Peyer's patch (tissue), 4 donors: ENCODE data around the gene TBATA. TPM values are rescaled to one million over a fixed set of nuclear protein-coding genes. Genes with fewer than 3 reads are reported as not detected.

Experiments
- DNase-seq, 3 donors: peaks; one replicate each; pipeline ENCODE4 v3.0.0-alpha.2; 2017 to 2019
- H3K27ac ChIP-seq, 4 donors: fragments of 200-600 bp; sonication (generic); one replicate each; pipeline ENCODE4 v1.5.1; 2016 to 2019
- H3K27me3 ChIP-seq, 2 donors: fragments of 200-600 bp; sonication (generic); one replicate each; pipeline ENCODE4 v1.5.1; 2019
- H3K36me3 ChIP-seq, 3 donors: fragments of 200-600 bp; sonication (generic); one replicate each; pipeline ENCODE4 v1.5.1; 2016 to 2019
- H3K4me1 ChIP-seq, 4 donors: fragments of 200-600 bp; sonication (generic); one replicate each; pipeline ENCODE4 v1.5.1; 2016 to 2019
- H3K4me3 ChIP-seq, 4 donors: fragments of 200-600 bp; sonication (generic); 1 replicate in 3 of 4; 2 replicates in 1 of 4; pipeline ENCODE4 v1.5.1; 2016 to 2019; ENCODE audit warnings: mild to moderate bottlenecking in 1 of 4
- H3K9me3 ChIP-seq, 4 donors: fragments of 200-600 bp; sonication (generic); one replicate each; pipeline ENCODE4 v1.5.1; 2016 to 2019; ENCODE audit warnings: mild to moderate bottlenecking in 1 of 4
- POLR2A ChIP-seq, 2 donors: fragments of 450-650 bp; IDR thresholded peaks; one replicate each; pipeline ENCODE4 v1.5.1; 2017; ENCODE audit warnings: antibody characterized with exemption in 2 of 2, mild to moderate bottlenecking in 2 of 2, moderate library complexity in 2 of 2
- total RNA-seq, 4 donors: library from RNA; depleted of rRNA; stranded (reverse); fragments of >200 nt; gene quantifications; one replicate each; pipeline ENCODE4 v1.1.0, GENCODE V29; 2016
- TF ChIP-seq, protein P1 (sequence below), 6 experiments: fragments of 450-650 bp in 4 of 6; fragments of 200-600 bp in 2 of 6; sonication (generic) in 1 of 6; IDR thresholded peaks; one replicate each; pipeline ENCODE4 v1.5.1; 2017 to 2019; ENCODE audit warnings: antibody characterized with exemption in 6 of 6, mild to moderate bottlenecking in 3 of 6, moderate library complexity in 1 of 6

Gene TBATA
- total RNA-seq, 4 donors from 2014 or later, result not detected

GRCh38 chr10:70832221-70832620, 47.0 kb upstream of the TBATA start:
- Histone ChIP-seq H3K27ac (no peak overlapping the region), H3K36me3 (peaks cover 0 to 3% (median 0%) of the 10 kb centered on the region in 3 donors), H3K4me3 (no peak overlapping the region), H3K9me3 (no peaks in the 10 kb centered on the region), H3K27me3 (no peaks in the 10 kb centered on the region), H3K4me1 (peaks cover 0 to 57% (median 3%) of the 10 kb centered on the region in 4 donors)
- TF ChIP-seq, protein P1, sequence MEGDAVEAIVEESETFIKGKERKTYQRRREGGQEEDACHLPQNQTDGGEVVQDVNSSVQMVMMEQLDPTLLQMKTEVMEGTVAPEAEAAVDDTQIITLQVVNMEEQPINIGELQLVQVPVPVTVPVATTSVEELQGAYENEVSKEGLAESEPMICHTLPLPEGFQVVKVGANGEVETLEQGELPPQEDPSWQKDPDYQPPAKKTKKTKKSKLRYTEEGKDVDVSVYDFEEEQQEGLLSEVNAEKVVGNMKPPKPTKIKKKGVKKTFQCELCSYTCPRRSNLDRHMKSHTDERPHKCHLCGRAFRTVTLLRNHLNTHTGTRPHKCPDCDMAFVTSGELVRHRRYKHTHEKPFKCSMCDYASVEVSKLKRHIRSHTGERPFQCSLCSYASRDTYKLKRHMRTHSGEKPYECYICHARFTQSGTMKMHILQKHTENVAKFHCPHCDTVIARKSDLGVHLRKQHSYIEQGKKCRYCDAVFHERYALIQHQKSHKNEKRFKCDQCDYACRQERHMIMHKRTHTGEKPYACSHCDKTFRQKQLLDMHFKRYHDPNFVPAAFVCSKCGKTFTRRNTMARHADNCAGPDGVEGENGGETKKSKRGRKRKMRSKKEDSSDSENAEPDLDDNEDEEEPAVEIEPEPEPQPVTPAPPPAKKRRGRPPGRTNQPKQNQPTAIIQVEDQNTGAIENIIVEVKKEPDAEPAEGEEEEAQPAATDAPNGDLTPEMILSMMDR (IDR thresholded peaks at IDR 0.05), result no peak
- TF ChIP-seq POLR2A (IDR thresholded peaks at IDR 0.05), result no peak
- no peak for DNase-seq

DNA sequence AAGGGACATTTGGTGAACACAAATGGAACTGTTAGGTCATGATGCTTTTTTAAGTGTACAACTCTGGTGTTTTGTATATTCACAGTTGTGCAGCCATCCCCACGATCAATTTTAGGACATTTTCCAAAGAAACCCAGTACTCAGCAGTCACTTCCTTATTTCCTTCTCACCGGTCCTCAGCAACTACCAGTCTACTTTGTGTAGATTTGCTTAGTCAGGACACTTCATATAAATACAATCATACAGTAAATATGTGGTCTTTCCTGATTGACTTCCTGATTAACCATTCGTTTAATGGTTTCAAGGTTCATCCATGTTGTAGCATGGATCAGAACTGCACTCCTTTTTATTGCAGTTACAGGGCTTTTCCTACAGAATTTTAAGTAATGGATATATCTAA, 45.0 kb upstream of the TBATA start:
- peak overlapping the region in 3 of 4 donors; percentile 61 to 85 (median 85) for H3K27ac ChIP-seq
- no peak for DNase-seq

DNA sequence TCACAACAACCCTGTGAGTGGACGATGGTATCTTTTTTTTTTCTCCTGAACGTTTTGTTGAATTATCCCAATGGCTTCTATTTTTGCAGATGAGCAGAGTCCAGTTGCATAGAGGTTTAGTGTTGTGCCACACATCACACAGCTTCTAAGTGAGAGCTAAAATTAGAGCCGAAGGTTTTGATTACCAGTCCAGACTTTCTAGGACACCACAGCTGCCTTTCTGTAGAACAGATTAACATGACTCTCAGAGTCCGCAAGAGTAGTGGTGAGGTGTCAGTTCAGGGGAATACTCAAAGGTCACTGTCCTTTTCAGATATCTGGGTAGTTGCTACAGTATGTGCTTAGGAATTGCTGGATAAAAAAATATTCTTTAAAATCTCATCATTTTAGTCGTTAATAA, 44.4 kb upstream of the TBATA start:
- Histone ChIP-seq H3K4me1 (peaks cover 0 to 53% (median 5%) of the 10 kb centered on the region in 4 donors), H3K9me3 (no peaks in the 10 kb centered on the region), H3K27ac (peak overlapping the region in 3 of 4 donors; percentile 61 to 85 (median 85)), H3K36me3 (no peaks in the 10 kb centered on the region), H3K27me3 (no peaks in the 10 kb centered on the region), H3K4me3 (no peak overlapping the region)
- TF ChIP-seq POLR2A (IDR thresholded peaks at IDR 0.05), result no peak
- TF ChIP-seq, protein P1 (IDR thresholded peaks at IDR 0.05), result no peak
- DNase-seq, result no peak

More for the DNA sequence above, 45.0 kb upstream of the TBATA start:
- TF ChIP-seq, protein P1 (IDR thresholded peaks at IDR 0.05), result peak in 1 of 6 experiments; percentile 6
- no peak for TF ChIP-seq POLR2A (IDR thresholded peaks at IDR 0.05)
- Histone ChIP-seq H3K27me3 (no peaks in the 10 kb centered on the region), H3K36me3 (no peaks in the 10 kb centered on the region), H3K4me1 (peaks cover 0 to 58% (median 5%) of the 10 kb centered on the region in 4 donors), H3K9me3 (no peaks in the 10 kb centered on the region), H3K4me3 (no peak overlapping the region)

DNA sequence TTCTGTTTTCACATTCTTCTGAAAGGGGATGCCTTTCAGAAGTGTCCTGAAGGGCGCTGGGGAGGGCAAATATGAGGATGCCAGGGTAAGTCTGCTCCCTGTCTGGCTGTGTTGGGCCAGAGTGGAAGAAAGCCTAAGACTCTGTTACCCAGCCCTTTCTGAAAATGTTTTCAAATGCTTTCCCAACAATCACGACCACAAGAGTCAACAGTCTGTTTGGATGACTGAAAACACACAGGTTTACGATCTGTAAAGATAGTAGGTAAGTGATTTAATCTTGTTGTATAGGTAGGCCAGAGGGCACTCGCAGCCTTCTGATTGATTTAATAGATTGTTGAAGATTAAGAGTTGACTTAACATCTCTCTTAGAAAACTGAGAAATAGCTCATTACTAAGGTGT, 43.7 kb upstream of the TBATA start:
- Histone ChIP-seq H3K36me3 (no peaks in the 10 kb centered on the region), H3K27ac (peak overlapping the region in 3 of 4 donors; percentile 29 to 85 (median 85)), H3K4me1 (peaks cover 0 to 51% (median 5%) of the 10 kb centered on the region in 4 donors), H3K27me3 (no peaks in the 10 kb centered on the region), H3K9me3 (no peaks in the 10 kb centered on the region), H3K4me3 (no peak overlapping the region)
- no peak for DNase-seq
- TF ChIP-seq, protein P1 (IDR thresholded peaks at IDR 0.05), result peak in 2 of 6 experiments; percentile 6 to 23
- TF ChIP-seq POLR2A (IDR thresholded peaks at IDR 0.05), result no peak

- peaks cover 0 to 51% (median 2%) of the 10 kb centered on the region in 4 donors for H3K4me1 ChIP-seq
Observed at GRCh38 chr10:70827086-70827757, 42.0 kb upstream of the TBATA start.

More at GRCh38 chr10:70827086-70827757, 42.0 kb upstream of the TBATA start:
- TF ChIP-seq, protein P1 (IDR thresholded peaks at IDR 0.05), result no peak
- TF ChIP-seq POLR2A (IDR thresholded peaks at IDR 0.05), result no peak
- Histone ChIP-seq H3K9me3 (no peaks in the 10 kb centered on the region), H3K27ac (no peak overlapping the region), H3K27me3 (no peaks in the 10 kb centered on the region), H3K4me3 (no peak overlapping the region), H3K36me3 (no peaks in the 10 kb centered on the region)
- no peak for DNase-seq
